ENCODE results near the gene COL28A1.

Gene COL28A1

DNA sequence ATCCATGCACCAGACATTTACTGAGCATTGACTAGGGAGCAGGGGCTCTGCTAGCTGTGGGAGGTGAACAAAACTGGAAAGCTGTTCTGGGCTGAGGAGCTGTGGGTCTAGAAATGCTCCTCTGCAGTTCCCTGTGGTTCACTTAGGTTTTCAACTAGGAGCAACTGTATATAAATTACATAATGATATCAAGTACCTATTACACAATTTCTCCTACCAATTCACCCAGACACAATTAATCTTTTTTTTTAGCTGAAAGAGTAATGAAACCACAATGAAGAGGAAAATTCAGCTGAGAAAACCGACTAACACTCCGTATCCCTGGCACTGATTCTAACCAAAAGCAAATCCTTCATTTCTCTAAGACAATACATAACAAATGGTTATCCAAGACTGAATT, 39.4 kb downstream of the COL28A1 start:
- no peak for TF ChIP-seq CTCF (IDR thresholded peaks at IDR 0.05; ENCODE audit: control insufficient read depth, extremely low read depth, insufficient read depth)
- no peak overlapping the region for H3K4me3 ChIP-seq (ENCODE audit: low read depth, low read length)
- DNase-seq (ENCODE audit: low read depth): no peak

DNA sequence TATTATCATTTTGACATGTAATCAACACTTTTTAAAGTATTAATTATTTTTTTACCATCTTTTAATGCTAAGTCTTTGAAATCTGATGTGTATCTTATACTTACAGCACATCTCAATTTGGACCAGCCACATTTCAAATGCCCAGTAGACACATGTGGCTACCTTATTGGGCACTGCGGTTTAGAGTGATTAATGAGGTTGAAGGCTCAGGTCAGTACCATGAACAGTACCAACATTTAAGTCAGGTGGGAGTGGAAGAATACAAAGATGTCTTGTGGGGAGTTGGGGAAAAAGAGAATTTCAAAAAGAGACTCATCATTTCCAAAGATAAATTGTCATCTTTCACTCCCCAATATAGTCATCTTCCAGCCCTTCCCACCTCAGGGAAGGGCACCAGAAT, 40.5 kb downstream of the COL28A1 start:
- DNase-seq (ENCODE audit: low read depth): no peak
- no peak overlapping the region for H3K4me3 ChIP-seq (ENCODE audit: low read depth, low read length)
- no peak for TF ChIP-seq CTCF (IDR thresholded peaks at IDR 0.05; ENCODE audit: control insufficient read depth, extremely low read depth, insufficient read depth)

DNA sequence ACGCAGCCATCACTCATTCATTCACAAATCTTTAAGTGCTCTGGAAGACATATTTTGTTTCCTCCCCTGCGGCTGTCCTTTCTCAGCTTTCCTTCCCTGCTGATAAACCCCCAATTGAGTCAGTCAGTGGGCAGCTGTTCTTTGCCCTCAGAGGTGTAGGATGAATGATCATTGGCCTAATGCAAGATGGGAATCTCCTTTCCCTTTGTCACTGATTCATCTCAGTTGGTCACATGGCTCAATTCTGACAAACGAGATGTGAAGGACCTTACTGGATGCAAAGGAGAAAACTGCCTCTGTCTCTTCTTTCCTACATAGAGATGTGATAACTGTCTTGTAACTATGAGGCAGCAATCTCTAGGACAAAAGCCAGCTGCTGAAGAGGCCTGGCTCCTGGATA, 44.6 kb downstream of the COL28A1 start:
- TF ChIP-seq CTCF (IDR thresholded peaks at IDR 0.05; ENCODE audit: control insufficient read depth, extremely low read depth, insufficient read depth): no peak
- DNase-seq (ENCODE audit: low read depth): no peak

GRCh38 chr7:7490003-7490402, 45.7 kb downstream of the COL28A1 start:
- TF ChIP-seq CTCF (IDR thresholded peaks at IDR 0.05; ENCODE audit: control insufficient read depth, extremely low read depth, insufficient read depth): no peak
- no peak for DNase-seq (ENCODE audit: low read depth)

More for the DNA sequence above, 44.6 kb downstream of the COL28A1 start:
- H3K4me3 ChIP-seq (ENCODE audit: low read depth, low read length): no peak overlapping the region

GRCh38 chr7:7489546-7489945, 46.1 kb downstream of the COL28A1 start:
- no peak overlapping the region for H3K4me3 ChIP-seq (ENCODE audit: low read depth, low read length)
- no peak for TF ChIP-seq CTCF (IDR thresholded peaks at IDR 0.05; ENCODE audit: control insufficient read depth, extremely low read depth, insufficient read depth)
- DNase-seq (ENCODE audit: low read depth): no peak

More at GRCh38 chr7:7490003-7490402, 45.7 kb downstream of the COL28A1 start:
- H3K4me3 ChIP-seq (ENCODE audit: low read depth, low read length): no peak overlapping the region

DNA sequence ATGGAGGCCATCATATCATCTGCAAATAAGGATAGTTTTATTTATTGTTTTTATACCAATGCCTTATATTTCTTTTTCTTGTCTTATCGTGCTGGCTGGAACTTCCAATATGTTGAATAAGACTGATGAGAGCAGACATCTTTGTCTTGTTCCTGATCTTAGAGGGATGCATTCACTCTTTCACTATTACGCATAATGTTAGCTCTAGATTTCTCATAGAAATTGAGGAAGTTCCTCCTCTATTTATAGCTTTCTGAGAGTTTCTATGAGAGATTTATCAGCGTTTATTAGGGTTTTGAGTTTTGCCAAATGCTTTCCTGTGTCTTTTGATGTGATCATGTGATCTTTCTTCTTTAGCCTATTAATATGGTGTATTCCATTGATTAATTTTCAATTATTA, 49.3 kb downstream of the COL28A1 start:
- no peak overlapping the region for H3K4me3 ChIP-seq (ENCODE audit: low read depth, low read length)
- TF ChIP-seq CTCF (IDR thresholded peaks at IDR 0.05; ENCODE audit: control insufficient read depth, extremely low read depth, insufficient read depth): no peak
- no peak for DNase-seq (ENCODE audit: low read depth)

DNA sequence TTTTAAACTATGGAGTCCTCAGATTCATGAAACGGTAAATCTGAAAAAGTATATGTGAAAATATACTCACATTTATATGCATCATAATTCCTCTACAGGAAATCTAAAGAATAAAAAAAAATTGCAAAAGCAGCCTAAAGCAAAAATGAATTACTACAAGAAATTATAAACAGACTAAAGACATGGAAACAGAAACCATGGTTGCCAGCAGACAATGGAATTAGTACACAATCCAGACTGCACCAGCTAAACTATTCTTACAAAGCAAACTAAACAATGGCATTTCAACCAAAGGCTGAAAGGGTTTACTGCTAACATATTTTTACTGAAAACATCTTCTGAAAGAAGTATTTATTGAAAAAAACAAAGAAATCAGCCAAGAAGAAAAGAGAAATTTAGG, 51.6 kb downstream of the COL28A1 start:
- no peak for DNase-seq (ENCODE audit: low read depth)
- no peak for TF ChIP-seq CTCF (IDR thresholded peaks at IDR 0.05; ENCODE audit: control insufficient read depth, extremely low read depth, insufficient read depth)
- no peak overlapping the region for H3K4me3 ChIP-seq (ENCODE audit: low read depth, low read length)

All from LNCaP clone FGC (cell line).